GM04504 (cell line): Measurements from ENCODE around the gene FCER2.
"Not testable (repeated sequence)": the region's sequence is repeated elsewhere in the genome, so short reads cannot be mapped to it uniquely, and the experiment has no call there.

Experiments
- DNase-seq: peaks from one replicate; pipeline ENCODE4 v3.0.0-alpha.2; 2012; ENCODE audit warnings: low read depth

FCER2 gene

GRCh38 chr19:7701654-7702457 lies at the start of gene FCER2:
Gene FCER2, minus strand, starts transcription at chr19:7702131. Its CDS starts 2,371 bp downstream, at chr19:7699760.
- no peak for DNase-seq

- DNase-seq, result no peak
Measured at GRCh38 chr19:7751157-7751783, 49.3 kb upstream of the FCER2 start.

- no peak for DNase-seq
Measured at GRCh38 chr19:7748756-7749155, 46.8 kb upstream of the FCER2 start.

- no peak for DNase-seq
Measured at GRCh38 chr19:7748171-7748570, 46.2 kb upstream of the FCER2 start.

GRCh38 chr19:7746903-7747884 lies 45.3 kb upstream of the FCER2 start, which contains the start of gene CD209:
Gene CD209, minus strand, starts transcription at chr19:7747534. Its CDS starts 23 bp downstream, at chr19:7747511.
- DNase-seq, result no peak

- DNase-seq, result not testable (repeated sequence)
Measured at GRCh38 chr19:7746306-7746705, 44.4 kb upstream of the FCER2 start.

GRCh38 chr19:7744871-7745650 lies 43.1 kb upstream of the FCER2 start:
- DNase-seq, result no peak

- DNase-seq, result no peak
Measured at GRCh38 chr19:7744199-7744786, 42.4 kb upstream of the FCER2 start.

- no peak for DNase-seq
Measured at GRCh38 chr19:7743425-7743841, 41.5 kb upstream of the FCER2 start.

GRCh38 chr19:7742991-7743390 lies 41.1 kb upstream of the FCER2 start:
- no peak for DNase-seq

- no peak for DNase-seq
Measured at GRCh38 chr19:7742575-7742974, 40.6 kb upstream of the FCER2 start.

- no peak for DNase-seq
Measured at GRCh38 chr19:7740682-7741054, 38.7 kb upstream of the FCER2 start.

GRCh38 chr19:7739801-7740681 lies 38.1 kb upstream of the FCER2 start:
- DNase-seq, result no peak

- DNase-seq, result no peak
Measured at GRCh38 chr19:7739211-7739755, 37.4 kb upstream of the FCER2 start.

GRCh38 chr19:7738023-7738422 lies 36.1 kb upstream of the FCER2 start:
- DNase-seq, result no peak

- DNase-seq, result no peak
Measured at GRCh38 chr19:7737215-7737614, 35.3 kb upstream of the FCER2 start.

- DNase-seq, result no peak
Measured at GRCh38 chr19:7736148-7736547, 34.2 kb upstream of the FCER2 start.

GRCh38 chr19:7734220-7735203 lies 32.6 kb upstream of the FCER2 start:
- DNase-seq, result no peak

GRCh38 chr19:7733376-7733775 lies 31.4 kb upstream of the FCER2 start:
- no peak for DNase-seq
